GM18498 (cell line): ENCODE measurements around the gene RAPGEF2.
"Not testable (repeated sequence)": the region's sequence is repeated elsewhere in the genome, so short reads cannot be mapped to it uniquely, and the experiment has no call there.

Experiments
- ATAC-seq: cut with Tn5 transposase; IDR thresholded peaks from one replicate; pipeline ENCODE4 v1.9.1; 2021; ENCODE audit warnings: mild to moderate bottlenecking, moderate library complexity; ENCODE audit not compliant: unreplicated experiment

RAPGEF2 gene, protein sequence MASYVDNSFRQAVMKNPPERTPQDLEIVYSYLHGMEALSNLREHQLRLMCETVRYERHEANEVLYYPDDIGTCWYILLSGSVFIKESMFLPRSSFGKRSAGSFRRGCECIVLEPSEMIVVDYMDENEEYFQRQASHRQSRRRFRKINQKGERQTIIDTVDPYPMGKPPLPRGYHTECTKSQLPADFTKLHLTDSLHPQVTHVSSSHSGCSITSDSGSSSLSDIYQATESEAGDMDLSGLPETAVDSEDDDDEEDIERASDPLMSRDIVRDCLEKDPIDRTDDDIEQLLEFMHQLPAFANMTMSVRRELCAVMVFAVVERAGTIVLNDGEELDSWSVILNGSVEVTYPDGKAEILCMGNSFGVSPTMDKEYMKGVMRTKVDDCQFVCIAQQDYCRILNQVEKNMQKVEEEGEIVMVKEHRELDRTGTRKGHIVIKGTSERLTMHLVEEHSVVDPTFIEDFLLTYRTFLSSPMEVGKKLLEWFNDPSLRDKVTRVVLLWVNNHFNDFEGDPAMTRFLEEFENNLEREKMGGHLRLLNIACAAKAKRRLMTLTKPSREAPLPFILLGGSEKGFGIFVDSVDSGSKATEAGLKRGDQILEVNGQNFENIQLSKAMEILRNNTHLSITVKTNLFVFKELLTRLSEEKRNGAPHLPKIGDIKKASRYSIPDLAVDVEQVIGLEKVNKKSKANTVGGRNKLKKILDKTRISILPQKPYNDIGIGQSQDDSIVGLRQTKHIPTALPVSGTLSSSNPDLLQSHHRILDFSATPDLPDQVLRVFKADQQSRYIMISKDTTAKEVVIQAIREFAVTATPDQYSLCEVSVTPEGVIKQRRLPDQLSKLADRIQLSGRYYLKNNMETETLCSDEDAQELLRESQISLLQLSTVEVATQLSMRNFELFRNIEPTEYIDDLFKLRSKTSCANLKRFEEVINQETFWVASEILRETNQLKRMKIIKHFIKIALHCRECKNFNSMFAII (N-terminal part only)

DNA sequence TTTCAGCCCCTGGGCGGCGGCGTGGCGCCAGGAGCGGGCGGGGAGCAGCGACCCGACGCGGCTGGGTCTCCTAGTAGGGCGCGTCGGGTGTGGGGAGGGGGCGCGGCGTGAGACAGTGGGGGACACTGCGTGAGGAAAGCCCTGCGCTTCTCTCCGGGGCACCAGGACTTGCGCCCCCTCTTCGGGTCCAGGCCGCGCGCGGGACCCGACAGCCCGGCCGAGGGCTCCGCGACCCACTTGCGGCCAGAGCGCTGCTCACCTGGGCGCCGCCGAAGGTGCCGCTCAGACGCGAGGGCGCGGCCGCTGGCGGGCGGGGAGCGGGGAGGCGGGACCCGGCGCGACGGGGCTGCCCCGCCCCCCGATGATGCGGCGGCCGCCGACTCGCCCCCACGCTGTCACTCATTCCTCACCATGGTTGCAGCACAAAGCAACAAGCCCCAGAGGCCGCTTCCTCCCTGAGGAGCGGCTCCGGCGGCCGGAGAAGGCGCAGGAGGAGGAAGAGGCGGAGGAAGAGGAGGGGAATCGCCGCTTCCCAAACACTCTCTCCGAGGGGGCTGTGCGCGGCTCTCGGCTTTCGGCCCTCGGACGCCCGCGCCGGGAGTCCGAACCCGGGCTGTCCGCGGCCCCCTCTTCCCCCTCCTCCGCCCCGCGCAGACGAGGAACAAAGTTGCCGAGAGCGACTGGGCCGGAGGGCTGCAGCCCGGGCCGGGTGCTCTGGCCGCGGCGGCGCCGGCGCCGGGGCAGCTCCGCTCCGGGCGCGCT, at the start of gene RAPGEF2:
TSS of gene RAPGEF2 (plus strand) at position 458 of the 762 bp plus-strand sequence. CDS start 1,084 bp downstream, outside the sequence.
- ATAC-seq, result peak; percentile 83

- ATAC-seq, result peak; percentile 23
These were observed 47.0 kb upstream of the RAPGEF2 start for GRCh38 chr4:159055833-159056232.

- ATAC-seq, result no peak
These were observed 42.7 kb upstream of the RAPGEF2 start for GRCh38 chr4:159060161-159060560.

GRCh38 chr4:159062381-159062780, 40.5 kb upstream of the RAPGEF2 start:
- peak; percentile 56 for ATAC-seq

- no peak for ATAC-seq
These were observed 37.2 kb upstream of the RAPGEF2 start for GRCh38 chr4:159065513-159066240.

DNA sequence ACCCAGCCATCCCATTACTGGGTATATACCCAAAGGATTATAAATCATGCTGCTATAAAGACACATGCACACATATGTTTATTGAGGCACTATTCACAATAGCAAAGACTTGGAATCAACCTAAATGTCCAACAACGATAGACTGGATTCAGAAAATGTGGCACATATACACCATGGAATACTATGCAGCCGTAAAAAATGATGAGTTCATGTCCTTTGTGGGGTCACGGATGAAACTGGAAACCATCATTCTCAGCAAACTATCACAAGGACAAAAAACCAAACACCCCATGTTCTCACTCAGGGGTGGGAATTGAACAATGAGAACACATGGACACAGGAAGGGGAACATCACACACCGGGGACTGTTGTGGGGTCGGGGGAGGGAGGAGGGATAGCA, 34.7 kb upstream of the RAPGEF2 start:
- not testable (repeated sequence) for ATAC-seq

DNA sequence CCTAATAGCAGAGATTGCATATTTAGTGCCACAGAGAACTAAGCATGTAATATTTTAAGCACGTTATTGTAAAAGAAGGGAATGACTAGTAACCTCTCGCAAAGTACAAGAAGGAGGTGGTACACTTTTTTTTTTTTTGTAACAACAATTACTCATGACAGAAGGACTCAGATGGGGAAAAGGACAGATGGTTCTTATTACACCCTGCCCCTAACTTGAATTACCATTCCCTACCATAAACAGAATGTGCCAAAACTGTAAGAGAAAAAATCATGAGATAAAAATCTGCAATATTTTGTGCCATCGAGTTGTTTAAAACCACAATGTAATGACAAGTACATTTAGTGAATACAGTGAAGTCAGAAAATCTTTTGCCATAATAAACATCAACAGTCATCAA, 33.0 kb upstream of the RAPGEF2 start:
- no peak for ATAC-seq

- no peak for ATAC-seq
These were observed 32.1 kb upstream of the RAPGEF2 start for GRCh38 chr4:159070742-159071141.

- ATAC-seq, result no peak
These were observed 31.5 kb upstream of the RAPGEF2 start for GRCh38 chr4:159071178-159071968.

GRCh38 chr4:159071969-159072765, 30.7 kb upstream of the RAPGEF2 start:
- ATAC-seq, result no peak

DNA sequence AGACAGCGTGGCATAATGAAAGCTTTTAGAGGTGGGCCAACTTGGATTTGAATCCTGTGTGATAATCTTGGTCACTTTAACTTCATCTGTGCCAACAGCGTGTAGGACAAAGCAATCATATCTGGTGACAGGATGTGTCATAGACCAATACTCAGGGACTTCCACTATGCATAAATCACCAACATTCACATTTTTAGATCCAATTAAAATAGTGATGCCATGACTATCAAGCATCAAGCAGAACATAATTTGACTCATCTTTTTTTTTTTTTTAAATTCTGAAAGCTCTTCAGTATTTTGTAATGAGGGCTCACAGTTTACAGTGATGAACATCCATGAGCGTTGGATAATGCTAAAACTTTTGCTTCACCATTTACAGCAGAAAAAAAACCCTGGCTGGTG, 27.3 kb upstream of the RAPGEF2 start:
- no peak for ATAC-seq

- peak; percentile 9 for ATAC-seq
These were observed 25.9 kb upstream of the RAPGEF2 start for GRCh38 chr4:159077018-159077417.

- ATAC-seq, result peak; percentile 94
These were observed 25.0 kb upstream of the RAPGEF2 start for GRCh38 chr4:159077702-159078495.

DNA sequence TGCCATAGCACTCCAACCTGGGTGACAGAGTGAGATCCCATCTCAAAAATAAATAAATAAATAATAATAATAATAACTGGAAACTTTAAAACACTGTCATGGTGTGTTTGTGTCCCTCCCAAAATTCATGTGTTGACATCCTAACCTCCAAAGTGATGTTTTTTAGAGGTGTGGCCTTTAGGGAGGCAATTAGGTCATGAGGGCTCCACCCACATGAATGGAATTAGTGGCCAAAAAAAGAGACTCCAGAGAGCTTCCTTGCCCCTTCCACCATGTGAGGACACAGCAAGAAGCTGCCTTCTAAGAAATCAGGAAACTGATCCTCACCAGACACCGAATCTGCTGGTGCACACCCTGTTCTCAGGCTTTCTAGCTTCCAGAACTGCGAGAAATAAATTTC, 23.8 kb upstream of the RAPGEF2 start:
- no peak for ATAC-seq

DNA sequence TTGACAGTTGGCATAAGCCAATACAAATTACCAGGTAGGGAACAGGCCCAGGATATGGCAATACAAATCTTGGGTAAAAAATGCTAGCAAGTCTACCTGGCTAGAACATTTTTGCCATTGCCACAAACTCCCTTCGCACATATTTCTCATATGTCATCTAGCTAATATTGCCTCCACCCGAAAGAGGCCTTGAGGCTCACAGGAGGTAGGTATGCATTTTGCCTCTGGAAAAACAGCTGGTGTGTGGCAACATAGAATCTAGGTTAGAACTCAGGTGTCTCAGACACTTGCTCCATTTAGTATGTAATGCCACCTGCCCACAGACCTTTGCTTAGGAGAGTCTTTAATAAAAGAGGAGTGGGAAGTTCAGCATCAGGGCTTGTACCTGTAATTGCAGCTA, 16.3 kb upstream of the RAPGEF2 start:
- ATAC-seq, result no peak

GRCh38 chr4:159090255-159090654, 12.6 kb upstream of the RAPGEF2 start:
- no peak for ATAC-seq

DNA sequence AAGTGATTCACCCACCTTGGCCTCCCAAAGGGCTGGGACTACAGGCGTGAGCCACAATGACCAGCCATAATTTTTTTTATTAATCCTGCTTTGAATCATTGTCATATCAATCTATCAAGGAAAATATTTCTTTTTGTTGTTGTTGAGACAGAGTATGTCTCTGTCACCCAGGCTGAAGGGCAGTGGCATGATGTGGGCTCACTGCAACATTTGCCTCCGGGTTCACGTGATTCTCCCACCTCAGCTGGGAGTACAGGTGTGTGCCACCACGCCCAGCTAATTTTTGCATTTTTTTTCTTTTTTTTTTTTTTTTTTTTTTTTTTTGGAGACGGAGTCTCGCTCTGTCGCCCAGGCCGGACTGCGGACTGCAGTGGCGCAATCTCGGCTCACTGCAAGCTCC, 8.7 kb upstream of the RAPGEF2 start:
- ATAC-seq, result not testable (repeated sequence)

DNA sequence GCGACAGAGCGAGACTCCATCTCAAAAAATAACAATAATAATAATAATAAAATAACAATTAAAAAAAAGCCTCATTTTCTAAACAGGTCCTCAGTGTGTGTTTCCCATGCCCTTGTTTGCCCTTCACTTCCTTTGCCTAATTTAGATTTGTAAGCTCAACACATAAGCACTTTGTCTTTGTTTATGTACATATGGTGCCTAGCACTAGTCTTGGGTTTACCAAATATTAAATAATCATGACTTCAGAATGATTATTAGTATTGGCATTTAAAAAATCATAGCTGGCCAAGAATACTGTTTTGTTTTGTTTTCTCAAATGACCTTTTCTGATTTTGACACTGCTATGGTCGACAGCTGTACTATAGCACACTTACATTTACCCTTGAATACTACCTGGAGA, 6.4 kb upstream of the RAPGEF2 start:
- no peak for ATAC-seq
